ENCODE measurements around the gene WDR86.

The WDR86 gene

GRCh38 chr7:151346470-151346769 is 63.4 kb downstream of the WDR86 start:
- no peak overlapping the region for H3K4me3 ChIP-seq (ENCODE audit: low read depth in 1 of 5, low read length in 5 of 5)
- H3K36me3 ChIP-seq (ENCODE audit: control insufficient read depth in 5 of 5, insufficient read depth in 5 of 5, low read length in 5 of 5): peaks cover 20 to 48% (median 31%) of the 10 kb centered on the region in 5 donors
- no peaks in the 10 kb centered on the region for H3K27me3 ChIP-seq (ENCODE audit: control insufficient read depth in 5 of 5, insufficient read depth in 4 of 5, low read length in 5 of 5)
- H3K9ac ChIP-seq (ENCODE audit: low read length in 5 of 5): peak overlapping the region in 3 of 5 donors; percentile 23 to 63 (median 61)
- no peaks in the 10 kb centered on the region for H3K9me3 ChIP-seq (ENCODE audit: control insufficient read depth in 5 of 5, low read length in 5 of 5)
- peak overlapping the region; percentile 86 for H3K27ac ChIP-seq (ENCODE audit: low read depth, low read length)
- H3K4me1 ChIP-seq (ENCODE audit: control insufficient read depth in 5 of 5, insufficient read depth in 5 of 5, low read length in 5 of 5): peaks cover 6 to 41% (median 29%) of the 10 kb centered on the region in 5 donors

DNA sequence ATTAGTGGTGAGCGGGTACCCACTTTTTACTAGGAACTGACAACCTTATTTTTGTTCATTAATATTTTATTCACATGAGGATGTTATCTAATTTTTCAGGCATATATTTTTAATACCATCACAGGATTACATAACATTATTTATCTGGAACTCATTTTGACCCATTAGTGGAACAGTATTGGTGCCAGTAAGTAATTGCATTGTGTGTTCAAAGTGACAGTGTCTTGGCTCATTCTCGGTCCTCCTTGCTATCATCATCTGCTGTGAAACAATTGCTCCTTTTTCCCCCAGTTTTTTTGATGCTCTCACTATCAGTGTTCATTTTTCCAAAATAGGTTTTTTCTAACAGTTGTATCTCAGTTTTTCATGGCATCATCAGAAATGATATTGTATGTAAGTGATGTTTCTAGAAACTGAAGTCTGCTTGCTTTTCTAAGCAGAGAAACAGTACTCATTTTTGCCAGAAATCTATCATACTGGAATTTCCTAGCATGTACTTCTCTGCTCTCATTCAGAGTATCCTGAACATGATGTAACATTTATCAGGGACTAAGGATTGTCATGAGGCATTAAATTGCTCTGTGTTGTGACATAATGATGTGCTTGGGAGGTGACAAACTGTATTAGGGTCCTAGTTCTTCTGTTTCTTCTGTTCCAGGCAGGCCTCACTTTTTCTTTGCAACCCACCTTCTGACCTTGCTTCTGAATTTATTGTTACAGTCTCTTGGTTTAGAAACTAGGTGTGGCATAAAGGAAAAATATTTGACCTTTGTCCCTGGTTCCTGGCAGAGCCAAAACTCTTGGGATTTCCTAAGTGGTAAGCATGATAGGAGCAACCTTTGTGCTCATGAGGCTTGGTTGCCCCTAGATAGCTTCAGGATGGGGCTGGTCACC is 64.0 kb downstream of the WDR86 start:
- H3K9me3 ChIP-seq (ENCODE audit: control insufficient read depth in 5 of 5, low read length in 5 of 5): no peaks in the 10 kb centered on the region
- no peaks in the 10 kb centered on the region for H3K27me3 ChIP-seq (ENCODE audit: control insufficient read depth in 5 of 5, insufficient read depth in 4 of 5, low read length in 5 of 5)
- peaks cover 6 to 46% (median 34%) of the 10 kb centered on the region in 5 donors for H3K4me1 ChIP-seq (ENCODE audit: control insufficient read depth in 5 of 5, insufficient read depth in 5 of 5, low read length in 5 of 5)
- H3K4me3 ChIP-seq (ENCODE audit: low read depth in 1 of 5, low read length in 5 of 5): no peak overlapping the region
- H3K27ac ChIP-seq (ENCODE audit: low read depth, low read length): peak overlapping the region; percentile 86
- H3K9ac ChIP-seq (ENCODE audit: low read length in 5 of 5): peak overlapping the region in 3 of 5 donors; percentile 23 to 63 (median 61)
- H3K36me3 ChIP-seq (ENCODE audit: control insufficient read depth in 5 of 5, insufficient read depth in 5 of 5, low read length in 5 of 5): peaks cover 18 to 42% (median 25%) of the 10 kb centered on the region in 5 donors

DNA sequence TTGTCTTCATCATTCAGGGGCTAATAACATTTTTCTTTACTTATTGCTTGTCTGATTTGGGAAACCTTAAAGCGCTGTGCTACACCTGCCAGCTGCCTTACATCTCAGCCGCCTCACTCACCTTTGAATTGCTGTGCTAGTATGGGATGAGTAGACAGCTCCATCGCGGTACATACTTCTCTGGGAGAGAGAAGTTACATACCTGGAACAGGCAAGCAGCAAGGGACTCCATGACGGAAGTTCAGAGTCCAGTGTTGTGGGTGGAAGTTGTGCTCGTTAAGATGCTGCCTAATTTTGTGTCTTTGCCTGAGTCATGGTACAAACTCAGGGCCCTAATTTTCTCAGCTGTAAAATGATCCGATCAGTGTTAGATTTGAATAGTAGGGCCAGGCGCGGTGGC is 66.3 kb downstream of the WDR86 start:
- Histone ChIP-seq H3K9ac (ENCODE audit: low read length in 5 of 5) (no peak overlapping the region), H3K27ac (ENCODE audit: low read depth, low read length) (no peak overlapping the region), H3K27me3 (ENCODE audit: control insufficient read depth in 5 of 5, insufficient read depth in 4 of 5, low read length in 5 of 5) (no peaks in the 10 kb centered on the region), H3K4me3 (ENCODE audit: low read depth in 1 of 5, low read length in 5 of 5) (no peak overlapping the region), H3K9me3 (ENCODE audit: control insufficient read depth in 5 of 5, low read length in 5 of 5) (peaks cover 0 to 2% (median 0%) of the 10 kb centered on the region in 5 donors), H3K36me3 (ENCODE audit: control insufficient read depth in 5 of 5, insufficient read depth in 5 of 5, low read length in 5 of 5) (peaks cover 12 to 26% (median 19%) of the 10 kb centered on the region in 5 donors), H3K4me1 (ENCODE audit: control insufficient read depth in 5 of 5, insufficient read depth in 5 of 5, low read length in 5 of 5) (peaks cover 3 to 37% (median 28%) of the 10 kb centered on the region in 5 donors)

DNA sequence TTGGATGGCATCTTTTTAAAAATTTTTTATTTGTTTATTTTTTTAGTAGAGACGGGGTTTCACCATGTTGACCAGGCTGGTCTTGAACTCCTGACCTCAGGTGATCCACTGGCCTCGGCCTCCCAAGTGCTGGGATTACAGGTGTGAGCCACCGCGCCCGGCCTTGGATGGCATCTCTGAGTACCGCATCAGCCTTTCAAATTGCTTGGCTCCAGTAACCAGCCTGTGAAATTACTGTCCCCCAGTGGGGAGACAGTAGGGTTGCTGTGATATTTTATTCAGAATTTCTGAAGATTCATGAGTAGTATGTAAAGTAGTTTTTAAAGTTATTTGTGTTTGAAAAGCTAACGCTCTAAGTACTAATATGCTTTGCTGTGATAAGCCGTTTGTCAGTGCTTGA is 67.0 kb downstream of the WDR86 start:
- H3K36me3 ChIP-seq (ENCODE audit: control insufficient read depth in 5 of 5, insufficient read depth in 5 of 5, low read length in 5 of 5): peaks cover 12 to 26% (median 18%) of the 10 kb centered on the region in 5 donors
- H3K4me3 ChIP-seq (ENCODE audit: low read depth in 1 of 5, low read length in 5 of 5): peak overlapping the region; percentile 74 to 89 (median 80)
- H3K4me1 ChIP-seq (ENCODE audit: control insufficient read depth in 5 of 5, insufficient read depth in 5 of 5, low read length in 5 of 5): peaks cover 3 to 37% (median 28%) of the 10 kb centered on the region in 5 donors
- peak overlapping the region in 4 of 5 donors; percentile 54 to 82 (median 74) for H3K9ac ChIP-seq (ENCODE audit: low read length in 5 of 5)
- H3K9me3 ChIP-seq (ENCODE audit: control insufficient read depth in 5 of 5, low read length in 5 of 5): peaks cover 0 to 2% (median 0%) of the 10 kb centered on the region in 5 donors
- no peaks in the 10 kb centered on the region for H3K27me3 ChIP-seq (ENCODE audit: control insufficient read depth in 5 of 5, insufficient read depth in 4 of 5, low read length in 5 of 5)
- H3K27ac ChIP-seq (ENCODE audit: low read depth, low read length): no peak overlapping the region

DNA sequence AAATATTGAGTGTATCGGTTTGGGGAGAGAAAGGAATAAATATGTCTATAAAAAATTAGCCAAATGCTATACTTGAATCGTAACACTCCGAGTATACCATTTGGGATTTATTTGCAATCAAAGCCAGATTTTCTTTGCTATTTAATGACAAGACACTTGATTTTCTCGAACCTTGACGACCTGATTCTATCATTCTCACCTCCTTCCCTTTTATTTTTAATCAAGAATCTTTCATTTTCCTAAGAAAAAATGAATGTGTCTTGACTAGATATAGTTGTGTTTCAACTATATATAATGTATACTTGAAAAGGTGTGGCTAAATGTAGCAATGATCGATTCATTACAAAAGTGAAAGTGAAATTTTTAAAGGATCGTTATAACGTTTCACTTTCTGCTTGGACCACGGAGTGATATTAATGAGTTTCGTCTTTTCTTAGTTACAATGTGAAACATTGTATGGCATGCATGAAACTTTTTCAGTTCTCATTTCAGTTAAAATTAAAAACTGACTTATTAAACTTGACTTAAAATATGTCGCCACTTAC is 67.7 kb downstream of the WDR86 start:
- Histone ChIP-seq H3K4me3 (ENCODE audit: low read depth in 1 of 5, low read length in 5 of 5) (peak overlapping the region; percentile 74 to 89 (median 80)), H3K36me3 (ENCODE audit: control insufficient read depth in 5 of 5, insufficient read depth in 5 of 5, low read length in 5 of 5) (peaks cover 12 to 22% (median 14%) of the 10 kb centered on the region in 5 donors), H3K9me3 (ENCODE audit: control insufficient read depth in 5 of 5, low read length in 5 of 5) (peaks cover 0 to 2% (median 0%) of the 10 kb centered on the region in 5 donors), H3K4me1 (ENCODE audit: control insufficient read depth in 5 of 5, insufficient read depth in 5 of 5, low read length in 5 of 5) (peaks cover 3 to 37% (median 28%) of the 10 kb centered on the region in 5 donors), H3K9ac (ENCODE audit: low read length in 5 of 5) (peak overlapping the region; percentile 72 to 89 (median 82)), H3K27me3 (ENCODE audit: control insufficient read depth in 5 of 5, insufficient read depth in 4 of 5, low read length in 5 of 5) (no peaks in the 10 kb centered on the region), H3K27ac (ENCODE audit: low read depth, low read length) (peak overlapping the region; percentile 83)

GRCh38 chr7:151341357-151342101 is 68.3 kb downstream of the WDR86 start, which contains the start of gene NUB1:
Gene NUB1 (plus strand): TSS chr7:151341812. CDS start chr7:151345350, 3,538 bp downstream.
- peak within 1 kb of the TSS; percentile 72 to 89 (median 82) for H3K9ac ChIP-seq (ENCODE audit: low read length in 5 of 5)
- H3K9me3 ChIP-seq (ENCODE audit: control insufficient read depth in 5 of 5, low read length in 5 of 5): peaks cover 0 to 2% (median 0%) of the 10 kb centered on the region in 5 donors
- H3K36me3 ChIP-seq (ENCODE audit: control insufficient read depth in 5 of 5, insufficient read depth in 5 of 5, low read length in 5 of 5): peaks cover 10 to 17% (median 13%) of the 10 kb centered on the region in 5 donors
- no peaks in the 10 kb centered on the region for H3K27me3 ChIP-seq (ENCODE audit: control insufficient read depth in 5 of 5, insufficient read depth in 4 of 5, low read length in 5 of 5)
- H3K27ac ChIP-seq (ENCODE audit: low read depth, low read length): peak within 1 kb of the TSS; percentile 83
- peak within 1 kb of the TSS; percentile 74 to 89 (median 80) for H3K4me3 ChIP-seq (ENCODE audit: low read depth in 1 of 5, low read length in 5 of 5)
- H3K4me1 ChIP-seq (ENCODE audit: control insufficient read depth in 5 of 5, insufficient read depth in 5 of 5, low read length in 5 of 5): peaks cover 3 to 36% (median 28%) of the 10 kb centered on the region in 5 donors

- H3K4me3 ChIP-seq (ENCODE audit: low read depth in 1 of 5, low read length in 5 of 5): peak overlapping the region; percentile 47 to 80 (median 55)
- H3K9ac ChIP-seq (ENCODE audit: low read length in 5 of 5): peak overlapping the region in 3 of 5 donors; percentile 43 to 68 (median 43)
- no peak overlapping the region for H3K27ac ChIP-seq (ENCODE audit: low read depth, low read length)
- peaks cover 3 to 30% (median 22%) of the 10 kb centered on the region in 5 donors for H3K4me1 ChIP-seq (ENCODE audit: control insufficient read depth in 5 of 5, insufficient read depth in 5 of 5, low read length in 5 of 5)
- peaks cover 3 to 11% (median 8%) of the 10 kb centered on the region in 5 donors for H3K36me3 ChIP-seq (ENCODE audit: control insufficient read depth in 5 of 5, insufficient read depth in 5 of 5, low read length in 5 of 5)
- peaks cover 0 to 2% (median 0%) of the 10 kb centered on the region in 5 donors for H3K9me3 ChIP-seq (ENCODE audit: control insufficient read depth in 5 of 5, low read length in 5 of 5)
- H3K27me3 ChIP-seq (ENCODE audit: control insufficient read depth in 5 of 5, insufficient read depth in 4 of 5, low read length in 5 of 5): no peaks in the 10 kb centered on the region
These were observed 69.0 kb downstream of the WDR86 start for GRCh38 chr7:151340794-151341356.

GRCh38 chr7:151339651-151340382 is 70.0 kb downstream of the WDR86 start:
- peaks cover 3 to 26% (median 21%) of the 10 kb centered on the region in 5 donors for H3K4me1 ChIP-seq (ENCODE audit: control insufficient read depth in 5 of 5, insufficient read depth in 5 of 5, low read length in 5 of 5)
- H3K27ac ChIP-seq (ENCODE audit: low read depth, low read length): no peak overlapping the region
- H3K27me3 ChIP-seq (ENCODE audit: control insufficient read depth in 5 of 5, insufficient read depth in 4 of 5, low read length in 5 of 5): no peaks in the 10 kb centered on the region
- peaks cover 0 to 3% (median 0%) of the 10 kb centered on the region in 5 donors for H3K36me3 ChIP-seq (ENCODE audit: control insufficient read depth in 5 of 5, insufficient read depth in 5 of 5, low read length in 5 of 5)
- no peak overlapping the region for H3K9ac ChIP-seq (ENCODE audit: low read length in 5 of 5)
- no peak overlapping the region for H3K4me3 ChIP-seq (ENCODE audit: low read depth in 1 of 5, low read length in 5 of 5)
- H3K9me3 ChIP-seq (ENCODE audit: control insufficient read depth in 5 of 5, low read length in 5 of 5): peaks cover 0 to 2% (median 0%) of the 10 kb centered on the region in 5 donors

DNA sequence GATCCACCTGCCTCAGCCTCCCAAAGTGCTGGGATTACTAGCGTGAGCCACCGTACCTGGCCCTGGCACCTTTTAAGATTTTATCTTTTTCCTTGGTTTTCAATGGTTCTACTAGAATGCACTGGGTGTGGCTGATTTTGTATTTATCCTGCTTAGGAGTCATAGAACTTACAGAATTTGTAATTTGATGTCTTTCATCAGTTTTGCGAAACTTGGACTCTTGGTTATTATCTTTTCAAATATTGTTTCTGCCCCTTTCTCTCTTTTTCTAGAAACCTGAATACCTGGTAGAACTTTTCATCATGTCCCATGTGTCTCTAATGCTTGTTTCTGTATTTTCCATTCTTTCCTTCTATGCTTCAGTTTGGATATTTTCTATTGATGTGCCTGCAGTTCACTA is 71.0 kb downstream of the WDR86 start:
- H3K9me3 ChIP-seq (ENCODE audit: control insufficient read depth in 5 of 5, low read length in 5 of 5): peaks cover 0 to 2% (median 0%) of the 10 kb centered on the region in 5 donors
- H3K27me3 ChIP-seq (ENCODE audit: control insufficient read depth in 5 of 5, insufficient read depth in 4 of 5, low read length in 5 of 5): no peaks in the 10 kb centered on the region
- no peak overlapping the region for H3K9ac ChIP-seq (ENCODE audit: low read length in 5 of 5)
- H3K4me3 ChIP-seq (ENCODE audit: low read depth in 1 of 5, low read length in 5 of 5): no peak overlapping the region
- peaks cover 0 to 3% (median 0%) of the 10 kb centered on the region in 5 donors for H3K36me3 ChIP-seq (ENCODE audit: control insufficient read depth in 5 of 5, insufficient read depth in 5 of 5, low read length in 5 of 5)
- H3K4me1 ChIP-seq (ENCODE audit: control insufficient read depth in 5 of 5, insufficient read depth in 5 of 5, low read length in 5 of 5): peaks cover 3 to 26% (median 21%) of the 10 kb centered on the region in 5 donors
- no peak overlapping the region for H3K27ac ChIP-seq (ENCODE audit: low read depth, low read length)
